ENCODE data around the gene VTI1A. TPM values are rescaled to one million over a fixed set of nuclear protein-coding genes. Genes with fewer than 3 reads are reported as not detected.

The VTI1A gene
- total and polyA plus RNA-seq, 2 experiments from 2014 or later, result 26.8 to 31.0 TPM

GRCh38 chr10:112721080-112721698 lies 274.2 kb downstream of the VTI1A start:
- Histone ChIP-seq H3K4me3 (no peak overlapping the region), H3K9me2 (ENCODE audit: insufficient read depth) (no peaks in the 10 kb centered on the region; the same call in 1 of the 2 replicates), H2AFZ (no peak overlapping the region), H3K36me3 (ENCODE audit: insufficient read depth) (no peaks in the 10 kb centered on the region), H3K4me1 (ENCODE audit: insufficient read depth) (peaks cover 38% of the 10 kb centered on the region), H3K4me2 (no peak overlapping the region), H4K20me1 (replicated peaks; ENCODE audit: insufficient read depth) (no peaks in the 10 kb centered on the region), H3F3A (replicated peaks; ENCODE audit: low read depth) (no peaks in the 10 kb centered on the region), H3K27me3 (ENCODE audit: insufficient read depth) (no peaks in the 10 kb centered on the region), H3K79me2 (replicated peaks; ENCODE audit: insufficient read depth) (no peaks in the 10 kb centered on the region), H3K27ac (ENCODE audit: low read depth) (no peak overlapping the region)
- H3K36me3 Mint-ChIP-seq (ENCODE audit: low read depth), result peaks cover 4% of the 10 kb centered on the region; the same call in 1 of the 3 replicates
- H3K27ac Mint-ChIP-seq, result no peak overlapping the region
- peaks cover 56% of the 10 kb centered on the region for H3K4me1 Mint-ChIP-seq
- no peak overlapping the region for H3K4me3 Mint-ChIP-seq
- peak; percentile 72 for ATAC-seq
- TF ChIP-seq CTCF (conservative IDR thresholded peaks at IDR 0.05; ENCODE audit: low read depth in 2 of 2), result peak; percentile 74 to 77
- no peak for TF ChIP-seq POLR2AphosphoS5 (IDR thresholded peaks at IDR 0.05; ENCODE audit: low read depth)
- H3K27me3 Mint-ChIP-seq (ENCODE audit: insufficient read depth, low read depth, poor library complexity), result peaks cover 3% of the 10 kb centered on the region
- peak; percentile 72 for DNase-seq (ENCODE audit: low spot score)
- no peaks in the 10 kb centered on the region for H3K9me3 Mint-ChIP-seq

- Histone ChIP-seq H2AFZ (no peak overlapping the region), H3K4me2 (no peak overlapping the region), H3F3A (replicated peaks; ENCODE audit: low read depth) (no peaks in the 10 kb centered on the region), H3K4me3 (no peak overlapping the region), H4K20me1 (replicated peaks; ENCODE audit: insufficient read depth) (no peaks in the 10 kb centered on the region), H3K27me3 (ENCODE audit: insufficient read depth) (no peaks in the 10 kb centered on the region), H3K27ac (ENCODE audit: low read depth) (no peak overlapping the region), H3K9me2 (ENCODE audit: insufficient read depth) (no peaks in the 10 kb centered on the region), H3K4me1 (ENCODE audit: insufficient read depth) (peaks cover 45% of the 10 kb centered on the region), H3K36me3 (ENCODE audit: insufficient read depth) (no peaks in the 10 kb centered on the region), H3K79me2 (replicated peaks; ENCODE audit: insufficient read depth) (no peaks in the 10 kb centered on the region)
- H3K27me3 Mint-ChIP-seq (ENCODE audit: insufficient read depth, low read depth, poor library complexity), result no peaks in the 10 kb centered on the region
- ATAC-seq (no peak), DNase-seq (ENCODE audit: low spot score) (no peak)
- no peak overlapping the region for H3K4me3 Mint-ChIP-seq
- H3K9me3 Mint-ChIP-seq, result no peaks in the 10 kb centered on the region
- peaks cover 4% of the 10 kb centered on the region; the same call in 1 of the 3 replicates for H3K36me3 Mint-ChIP-seq (ENCODE audit: low read depth)
- peaks cover 53% of the 10 kb centered on the region for H3K4me1 Mint-ChIP-seq
- no peak overlapping the region for H3K27ac Mint-ChIP-seq
- TF ChIP-seq REST (IDR thresholded peaks at IDR 0.05; ENCODE audit: unreplicated experiment), result no peak
- TF ChIP-seq POLR2AphosphoS5 (IDR thresholded peaks at IDR 0.05; ENCODE audit: low read depth), result no peak
- TF ChIP-seq JUNB (IDR thresholded peaks at IDR 0.05; ENCODE audit: unreplicated experiment), result no peak
- TF ChIP-seq ZNF462 (CRISPR knock-in tag; IDR thresholded peaks at IDR 0.05), result no peak
- no peak for TF ChIP-seq CTCF (conservative IDR thresholded peaks at IDR 0.05; ENCODE audit: low read depth in 2 of 2)
- no peak for TF ChIP-seq EZH2 (IDR thresholded peaks at IDR 0.05; ENCODE audit: low read depth, unreplicated experiment)
Observed at GRCh38 chr10:112722758-112723157, 275.7 kb downstream of the VTI1A start.
